NCI-H1436 (cell line): ENCODE results near the gene GNGT2.
"Not testable (repeated sequence)": the region's sequence is repeated elsewhere in the genome, so short reads cannot be mapped to it uniquely, and the experiment has no call there.

Source experiments
- DNase-seq: peaks from one replicate; lab custom pipeline; 2025; lab: John Stamatoyannopoulos, UW

Gene GNGT2

GRCh38 chr17:49203796-49204195 is 6.6 kb downstream of the GNGT2 start:
- no peak for DNase-seq

DNA sequence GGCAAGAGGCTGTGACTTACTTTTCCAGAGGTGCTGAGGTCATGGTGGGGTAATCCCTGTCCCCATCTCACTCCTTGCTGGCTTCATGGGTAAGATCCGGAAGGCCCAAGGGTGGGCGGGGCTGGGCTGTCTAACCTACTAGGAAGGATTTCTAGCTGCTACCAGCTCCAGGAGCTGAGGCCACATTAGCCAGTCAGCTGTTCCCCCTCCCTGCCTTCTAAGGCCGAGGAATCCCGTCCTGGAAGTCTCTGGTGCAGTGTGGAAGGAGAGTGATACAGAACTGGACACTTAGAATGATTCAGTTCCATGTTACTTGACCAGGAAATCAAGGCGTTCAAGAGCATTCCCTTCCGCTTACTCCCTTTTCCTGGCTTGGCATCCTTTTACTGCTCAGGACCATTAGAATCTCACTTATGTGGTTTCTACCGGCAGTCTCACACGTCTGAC is 8.9 kb downstream of the GNGT2 start:
- no peak for DNase-seq

DNA sequence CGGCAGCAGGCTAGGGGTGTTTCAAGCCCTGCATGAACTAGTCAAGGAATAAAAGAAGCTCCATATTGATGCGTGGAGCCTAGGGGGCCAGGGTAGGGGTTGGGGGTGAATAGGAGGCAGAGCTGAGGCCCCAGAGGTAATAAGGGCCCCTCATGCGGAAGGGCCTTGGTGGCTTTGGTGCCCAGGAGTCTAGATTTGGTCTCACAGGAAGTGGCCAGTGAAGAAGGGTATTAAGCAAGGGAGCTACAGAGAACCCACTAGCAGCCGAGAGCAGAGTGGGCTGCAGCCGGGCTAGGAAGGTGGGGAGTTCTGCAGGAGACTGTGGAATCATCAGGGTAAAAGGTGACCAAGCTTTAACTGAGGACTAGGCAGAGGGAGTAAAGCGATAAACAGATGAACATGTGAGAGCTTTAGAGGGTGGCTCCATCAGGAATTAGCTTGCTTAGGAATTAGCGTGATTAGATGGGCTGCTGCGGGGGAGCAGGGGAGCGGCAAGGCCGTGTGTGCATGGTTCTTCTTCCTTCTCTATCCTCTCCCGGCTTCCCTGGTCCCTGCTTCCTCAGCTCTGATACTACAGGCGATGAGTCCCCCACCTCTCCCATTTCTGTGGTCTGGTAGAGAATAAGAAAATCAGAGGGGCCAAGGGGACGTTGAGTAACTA is 9.8 kb downstream of the GNGT2 start:
- no peak for DNase-seq

- no peak for DNase-seq
Observed at GRCh38 chr17:49198211-49198610, 12.2 kb downstream of the GNGT2 start.

- no peak for DNase-seq
Observed at GRCh38 chr17:49197346-49197998, 12.9 kb downstream of the GNGT2 start.

DNA sequence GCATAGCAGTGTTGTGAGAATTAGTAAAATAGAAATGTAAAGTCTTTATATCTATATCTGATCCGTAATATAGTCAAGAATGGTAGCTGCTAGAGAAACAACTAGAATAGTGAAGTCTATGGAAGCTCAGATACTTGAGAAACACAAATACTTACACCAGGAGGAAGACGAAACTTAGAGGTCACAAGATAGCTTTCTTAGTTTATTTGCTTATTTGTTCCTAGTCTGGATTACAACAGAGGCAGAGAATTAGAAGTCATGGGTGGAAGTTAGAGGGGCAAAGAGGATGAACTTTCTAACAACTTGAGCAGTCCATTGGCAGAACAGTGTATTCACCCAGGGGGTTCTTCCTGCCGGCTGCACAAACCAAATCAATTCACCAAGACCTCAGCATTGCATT is 13.9 kb downstream of the GNGT2 start:
- DNase-seq, result no peak

DNA sequence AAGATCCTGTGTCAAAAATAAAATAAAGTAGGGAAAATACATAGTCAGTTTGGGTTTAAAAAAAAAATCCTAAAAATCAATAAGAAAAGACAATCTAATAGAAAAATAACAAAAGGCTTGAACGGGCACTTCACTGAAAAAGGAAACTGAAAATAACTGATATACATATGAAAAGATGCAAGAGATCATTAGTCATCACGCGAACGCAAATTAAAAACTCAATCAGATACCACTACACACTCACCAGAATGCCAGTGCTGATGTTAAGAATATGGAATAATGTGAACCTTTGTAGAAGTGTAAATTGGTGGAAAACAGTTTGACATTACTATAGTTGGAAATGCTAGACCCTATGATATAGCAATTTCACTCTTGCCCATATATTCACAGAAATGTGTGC is 14.6 kb downstream of the GNGT2 start:
- no peak for DNase-seq

- DNase-seq, result no peak
Observed at GRCh38 chr17:49194297-49194607, 16.1 kb downstream of the GNGT2 start.

- peak; percentile 43 for DNase-seq
Observed at GRCh38 chr17:49193513-49194296, 16.7 kb downstream of the GNGT2 start.

DNA sequence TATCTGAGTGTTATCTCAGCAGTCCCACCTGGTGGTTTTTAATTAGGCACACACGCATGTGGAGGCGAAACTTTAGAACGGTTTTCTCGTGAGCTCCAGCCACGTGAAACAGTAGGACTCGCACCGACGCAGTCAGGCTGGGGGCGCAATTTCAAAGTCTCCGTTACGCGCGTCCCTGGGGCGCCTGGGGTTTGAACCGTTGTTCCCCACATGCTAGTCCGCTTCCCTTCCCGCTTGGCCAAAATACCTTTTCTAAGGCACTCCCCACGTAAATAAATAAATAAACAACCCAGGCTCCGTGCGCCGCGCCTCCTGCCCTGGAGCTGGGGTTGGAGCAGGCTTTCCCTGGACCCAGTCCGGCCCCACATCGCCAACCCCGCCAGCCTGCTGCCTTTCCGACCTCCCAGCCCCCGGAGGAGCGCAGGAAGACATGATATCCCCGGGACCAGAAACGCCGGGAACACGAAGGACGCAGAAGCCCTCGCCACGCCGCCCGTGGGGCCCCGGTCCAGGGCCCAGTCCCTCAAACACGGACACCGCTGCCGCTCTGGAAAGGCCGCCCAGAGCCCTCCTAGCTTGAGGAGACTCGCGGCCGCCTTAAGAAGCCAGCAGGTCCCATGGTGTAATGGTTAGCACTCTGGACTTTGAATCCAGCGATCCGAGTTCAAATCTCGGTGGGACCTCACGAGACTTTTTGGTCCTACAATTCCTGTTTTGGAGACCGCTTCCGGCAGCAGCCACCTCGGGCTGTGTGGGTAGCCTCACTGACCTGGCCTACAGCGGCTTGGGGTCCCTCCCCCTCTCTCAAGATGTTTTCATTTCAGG is 18.2 kb downstream of the GNGT2 start:
- DNase-seq, result peak; percentile 89

DNA sequence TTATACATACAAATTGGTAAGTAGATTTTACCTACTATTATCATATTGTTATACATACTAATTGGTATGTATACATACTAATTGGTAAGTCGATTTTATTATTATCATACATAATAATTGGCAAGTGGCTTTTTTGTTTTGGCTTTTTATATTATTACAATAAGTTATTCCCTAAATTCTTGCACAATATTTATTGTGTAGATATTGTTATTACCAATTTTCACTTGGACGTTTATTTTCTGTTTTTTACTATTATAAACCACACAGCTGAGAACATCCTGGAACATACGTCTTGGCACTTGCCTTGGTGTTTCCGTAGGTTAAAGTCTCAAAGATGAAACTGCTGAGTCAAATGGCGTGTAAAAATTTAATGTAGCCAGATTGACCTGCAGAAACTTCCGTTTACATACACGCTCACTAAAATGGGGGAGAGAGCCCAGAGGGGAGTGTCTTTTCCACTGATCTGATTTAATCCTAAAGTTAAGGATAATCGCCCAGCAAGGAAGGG is 18.9 kb downstream of the GNGT2 start:
- no peak for DNase-seq

- no peak for DNase-seq
Observed at GRCh38 chr17:49190932-49191331, 19.4 kb downstream of the GNGT2 start.

DNA sequence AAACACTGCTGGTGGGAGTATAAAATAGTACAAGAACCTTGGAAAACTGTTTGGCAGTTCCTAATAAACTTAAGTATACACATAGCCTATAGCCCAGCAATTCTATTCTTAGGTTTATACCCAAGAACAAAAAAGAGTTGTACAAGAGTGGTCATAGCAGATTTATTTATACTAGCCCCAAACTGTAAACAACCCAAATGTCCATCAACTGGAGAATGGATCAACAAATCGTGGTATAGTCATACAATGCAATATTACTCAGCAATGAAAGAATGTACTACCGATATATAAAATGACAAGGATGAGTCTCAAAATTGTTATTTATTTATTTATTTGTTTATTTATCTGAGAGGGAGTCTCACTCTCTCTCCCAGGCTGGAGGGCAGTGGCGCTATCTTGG is 23.1 kb downstream of the GNGT2 start:
- no peak for DNase-seq

GRCh38 chr17:49185381-49185780 is 25.0 kb downstream of the GNGT2 start:
- not testable (repeated sequence) for DNase-seq

- not testable (repeated sequence) for DNase-seq
Observed at GRCh38 chr17:49184522-49184921, 25.9 kb downstream of the GNGT2 start.

DNA sequence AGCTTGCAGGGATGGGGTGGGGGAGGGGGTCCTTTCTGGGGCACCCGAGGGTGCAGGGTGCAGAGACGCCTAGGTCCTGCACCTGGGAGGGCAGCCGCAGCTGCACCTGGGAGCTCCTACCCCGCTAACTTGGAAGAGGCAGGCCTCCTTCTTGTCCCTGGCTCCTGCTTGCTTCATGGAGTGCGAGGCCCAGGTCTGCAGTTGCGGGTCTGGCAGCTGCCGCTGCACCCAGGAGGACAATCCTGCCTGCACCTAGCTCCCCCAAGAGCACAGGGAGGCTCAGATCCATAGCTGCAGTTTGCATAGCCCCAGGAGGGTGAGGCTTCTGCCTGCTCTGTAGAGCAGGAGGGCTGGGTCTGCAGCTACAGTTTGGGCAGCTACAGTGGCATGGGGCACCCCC is 26.6 kb downstream of the GNGT2 start:
- no peak for DNase-seq

DNA sequence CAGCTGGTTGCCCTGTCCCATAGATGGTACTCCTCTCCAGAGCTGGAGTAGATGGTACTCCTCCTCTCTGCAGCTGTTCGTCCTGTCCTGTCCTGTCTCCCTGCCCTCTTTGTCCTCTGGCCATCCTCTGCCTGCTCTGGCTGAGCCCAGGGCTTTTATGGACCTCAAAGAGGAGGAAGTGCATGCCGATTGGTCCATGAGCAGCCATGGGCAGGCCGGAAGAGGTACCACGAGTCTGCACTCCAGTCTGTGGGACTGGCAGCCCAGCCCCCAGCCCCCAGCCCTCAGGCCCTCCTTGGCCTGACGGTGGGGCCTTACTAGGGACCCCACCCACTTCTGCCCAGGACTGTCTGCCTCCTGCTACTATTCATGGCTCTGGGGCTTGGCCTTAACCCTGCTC is 27.0 kb downstream of the GNGT2 start:
- no peak for DNase-seq

DNA sequence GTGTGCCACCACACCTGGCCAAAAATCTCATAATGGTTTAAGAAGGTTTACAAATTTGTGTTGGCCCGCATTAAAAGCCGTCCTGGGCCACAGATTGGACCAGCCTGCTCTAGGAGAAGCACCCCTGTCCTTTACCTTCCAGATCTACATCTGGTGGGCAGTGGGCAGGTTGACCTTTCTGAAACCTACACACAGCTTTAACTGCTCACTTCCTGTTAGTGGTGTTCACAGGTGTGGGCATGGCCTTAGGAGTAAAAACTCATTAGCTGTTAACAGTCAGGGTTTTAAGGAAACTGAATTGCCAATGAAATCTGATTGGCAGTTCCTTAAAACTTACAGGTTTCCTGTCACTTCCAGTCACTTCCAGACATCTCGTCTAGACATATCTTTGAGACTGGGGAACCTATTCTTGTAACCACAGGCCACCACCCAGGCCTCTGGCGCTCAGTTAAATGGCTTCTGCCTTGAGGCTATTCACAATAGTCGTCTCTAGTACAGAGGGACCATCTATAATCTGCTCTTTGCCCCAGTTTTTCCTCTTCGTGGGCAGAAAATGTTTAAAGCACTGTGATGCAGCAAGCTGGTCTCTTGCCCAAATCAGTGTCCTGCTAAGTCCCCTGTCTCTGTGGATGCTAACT is 29.3 kb downstream of the GNGT2 start:
- no peak for DNase-seq

- DNase-seq, result peak; percentile 31
Observed at GRCh38 chr17:49180303-49180702, 30.1 kb downstream of the GNGT2 start.

- not testable (repeated sequence) for DNase-seq
Observed at GRCh38 chr17:49175978-49176377, 34.4 kb downstream of the GNGT2 start.

- not testable (repeated sequence) for DNase-seq
Observed at GRCh38 chr17:49170711-49171110, 39.7 kb downstream of the GNGT2 start.

DNA sequence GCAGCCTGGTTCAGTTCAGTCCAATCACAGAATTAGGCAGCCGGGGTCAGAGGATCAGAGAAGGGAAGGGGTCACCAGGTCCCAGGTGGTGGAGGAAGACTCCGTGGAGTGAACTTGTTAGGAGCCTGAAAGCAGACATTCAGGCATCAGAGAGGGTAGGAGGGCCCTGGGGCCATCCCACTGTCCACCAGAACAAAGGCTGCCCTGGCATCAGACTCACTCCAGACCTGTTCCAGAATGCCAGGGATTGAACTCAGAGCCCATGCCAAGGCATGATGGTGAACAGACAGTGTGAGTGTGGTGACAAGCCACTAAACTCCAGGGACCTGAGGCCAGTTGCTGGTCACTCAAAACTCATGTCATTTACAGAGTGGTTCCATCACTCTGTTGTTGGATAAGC is 40.2 kb downstream of the GNGT2 start:
- no peak for DNase-seq
